Osteoblast (primary cell): ENCODE results near the gene CSNK2A2. TPM values are rescaled to one million over a fixed set of nuclear protein-coding genes. Genes with fewer than 3 reads are reported as not detected.

Source experiments
- DNase-seq: peaks from one replicate; pipeline ENCODE4 v3.0.0; 2011; ENCODE audit warnings: low spot score, mixed read lengths; ENCODE audit not compliant: insufficient read length; ENCODE audit errors: missing footprints
- H2AFZ ChIP-seq: 2 replicates; pipeline ENCODE4 v1.6.0; 2011; ENCODE audit warnings: mild to moderate bottlenecking, low read length
- H3K27ac ChIP-seq: 2 replicates; pipeline ENCODE4 v1.5.1; 2011; ENCODE audit warnings: mild to moderate bottlenecking, low read depth, low read length, moderate library complexity
- H3K27me3 ChIP-seq: 2 replicates; pipeline ENCODE4 v1.6.0; 2012; ENCODE audit warnings: mild to moderate bottlenecking, control low read depth, inconsistent platforms, low read length, moderate library complexity; ENCODE audit not compliant: insufficient read depth
- H3K36me3 ChIP-seq: 2 replicates; pipeline ENCODE4 v1.5.1; 2011; ENCODE audit warnings: mild to moderate bottlenecking, low read length, control low read depth, moderate library complexity; ENCODE audit not compliant: insufficient read depth
- H3K4me1 ChIP-seq: 2 replicates; pipeline ENCODE4 v1.5.1; 2011; ENCODE audit warnings: mild to moderate bottlenecking, low read length, control low read depth, moderate library complexity; ENCODE audit not compliant: insufficient read depth
- H3K4me2 ChIP-seq: 2 replicates; pipeline ENCODE4 v1.6.0; 2011; ENCODE audit warnings: mild to moderate bottlenecking, low read length; ENCODE audit not compliant: insufficient read depth
- H3K4me3 ChIP-seq: fragments of 200-600 bp; sonication (generic); 3 replicates; pipeline ENCODE4 v1.5.1; 2012; ENCODE audit warnings: mild to moderate bottlenecking, low read length, inconsistent platforms; ENCODE audit not compliant: insufficient read depth
- H3K79me2 ChIP-seq: 2 replicates; pipeline ENCODE4 v1.6.0; 2012; ENCODE audit warnings: mild to moderate bottlenecking, low read length, control low read depth, inconsistent platforms; ENCODE audit not compliant: insufficient read depth
- H3K9me3 ChIP-seq: 2 replicates; pipeline ENCODE4 v1.5.1; 2011; ENCODE audit warnings: low read depth, low read length, control low read depth
- H4K20me1 ChIP-seq: 2 replicates; pipeline ENCODE4 v1.6.0; 2012; ENCODE audit warnings: mild to moderate bottlenecking, low read length, control low read depth; ENCODE audit not compliant: insufficient read depth
- CTCF ChIP-seq: IDR thresholded peaks from 2 replicates; pipeline ENCODE4 v1.5.1; 2011; ENCODE audit warnings: mild to moderate bottlenecking, low read depth, low read length, moderate library complexity; ENCODE audit errors: extremely low read depth
- small RNA-seq: library from RNA; depleted of rRNA; stranded (forward); fragments of <200 nt; gene quantifications from one replicate; pipeline ENCODE3, GENCODE V24; 2012
- total RNA-seq: library from RNA; depleted of rRNA; stranded (reverse); fragments of >200 nt; gene quantifications from 2 replicates; pipeline ENCODE4 v1.2.3, GENCODE V29; 2012

Gene CSNK2A2
- total RNA-seq, 1 donor: 40.5 TPM

GRCh38 chr16:58109330-58109729 is 88.6 kb downstream of the CSNK2A2 start:
- no peak overlapping the region for H2AFZ ChIP-seq
- H3K4me3 ChIP-seq: no peak overlapping the region
- no peak overlapping the region for H3K27ac ChIP-seq
- peaks cover 7% of the 10 kb centered on the region for H3K4me1 ChIP-seq
- no peak overlapping the region for H3K4me2 ChIP-seq
- H4K20me1 ChIP-seq: no peaks in the 10 kb centered on the region
- TF ChIP-seq CTCF: no peak
- H3K79me2 ChIP-seq: no peaks in the 10 kb centered on the region
- H3K27me3 ChIP-seq: no peaks in the 10 kb centered on the region
- peaks cover 11% of the 10 kb centered on the region for H3K36me3 ChIP-seq
- DNase-seq: no peak
- H3K9me3 ChIP-seq: no peaks in the 10 kb centered on the region

Small RNA genes lying within 50 kb of the gene (small RNA-seq; reads per million reads assigned to genes)
- gene RN7SL645P: not detected

Other genes with a start within 250 kb of the CSNK2A2 start
- gene CNGB1, start 227.0 kb downstream of the CSNK2A2 start, total RNA-seq: not detected in 2 replicates
- gene ZNF319, start 197.4 kb downstream of the CSNK2A2 start, total RNA-seq: 4.3 and 5.6 TPM in 2 replicates
- 17.7 and 19.2 TPM in 2 replicates for gene USB1, start 196.7 kb downstream of the CSNK2A2 start, total RNA-seq
- 7.7 and 9.4 TPM in 2 replicates for gene MMP15, start 172.4 kb downstream of the CSNK2A2 start, total RNA-seq
- 22.4 and 26.1 TPM in 2 replicates for gene CFAP20, start 68.7 kb downstream of the CSNK2A2 start, total RNA-seq
- gene PRSS54, start 96.9 kb upstream of the CSNK2A2 start, total RNA-seq: not detected in 2 replicates
- gene GINS3, start 194.4 kb upstream of the CSNK2A2 start, total RNA-seq: 1.1 and 1.8 TPM in 2 replicates